IMR-90 (cell line): ENCODE measurements around the gene ZNG1A. TPM values are rescaled to one million over a fixed set of nuclear protein-coding genes. Genes with fewer than 3 reads are reported as not detected.

Source experiments
- ATAC-seq: fragments of 200-7000 bp; cut with Tn5 transposase; 2 replicates; pipeline ENCODE4 v1.9.1; 2020; ENCODE audit warnings: low read depth, mild to moderate bottlenecking, moderate library complexity
- BruUV-seq: library from RNA; stranded (reverse); fragments of 400-500 nt; replicated peaks from 2 replicates; lab custom pipeline; 2021; lab: Mats Ljungman, UMichigan
- CTCF ChIA-PET: fragments of 300-600 bp; formaldehyde crosslinking; extraction: SDS; loops from one replicate; lab custom pipeline; 2021; ENCODE audit warnings: antibody characterized with exemption; lab: Yijun Ruan, JAX
- POLR2A ChIA-PET: fragments of 300-600 bp; sonication (Branson Sonifier 250); formaldehyde crosslinking; loops from one replicate; lab custom pipeline; 2022; ENCODE audit warnings: antibody characterized with exemption; ENCODE audit not compliant: unreplicated experiment; lab: Charles Lee
- DNase-seq: peaks from one replicate; pipeline ENCODE4 v3.0.0; 2013
- H2AFZ ChIP-seq: replicated peaks from 2 replicates; pipeline ENCODE3; 2013; ENCODE audit warnings: low read length, mild to moderate bottlenecking; ENCODE audit not compliant: poor library complexity
- H2AK5ac ChIP-seq: 2 replicates; pipeline ENCODE4 v1.6.1; 2013; ENCODE audit warnings: low read depth, low read length, inconsistent platforms
- H2AK9ac ChIP-seq: replicated peaks from 2 replicates; pipeline ENCODE3; 2013; ENCODE audit warnings: mild to moderate bottlenecking, low read depth, low read length, moderate library complexity; ENCODE audit not compliant: poor library complexity
- H2BK120ac ChIP-seq: 2 replicates; pipeline ENCODE4 v1.6.1; 2013; ENCODE audit warnings: low read depth, low read length, inconsistent platforms
- H2BK15ac ChIP-seq: 3 replicates; pipeline ENCODE4 v1.6.1; 2013; ENCODE audit warnings: low read depth, low read length, inconsistent platforms
- H2BK20ac ChIP-seq: 2 replicates; pipeline ENCODE4 v1.6.1; 2013; ENCODE audit warnings: low read depth, mild to moderate bottlenecking, inconsistent platforms, low read length, moderate library complexity
- H2BK5ac ChIP-seq: 2 replicates; pipeline ENCODE4 v1.6.1; 2013; ENCODE audit warnings: mild to moderate bottlenecking, low read depth, low read length, inconsistent platforms; ENCODE audit not compliant: poor library complexity, severe bottlenecking
- H3K14ac ChIP-seq: replicated peaks from 2 replicates; pipeline ENCODE4 v1.6.1; 2013; ENCODE audit warnings: low read depth, low read length, inconsistent platforms
- H3K18ac ChIP-seq: 2 replicates; pipeline ENCODE4 v1.6.1; 2013; ENCODE audit warnings: low read depth, low read length, control low read depth
- H3K23ac ChIP-seq: 2 replicates; pipeline ENCODE4 v1.6.1; 2013; ENCODE audit warnings: low read depth, low read length, inconsistent platforms
- H3K27ac ChIP-seq: 2 replicates; pipeline ENCODE4 v1.5.1; 2013; ENCODE audit warnings: mild to moderate bottlenecking, control low read depth, low read length; ENCODE audit not compliant: insufficient read depth
- H3K27me3 ChIP-seq: 2 replicates; pipeline ENCODE4 v1.6.1; 2013; ENCODE audit warnings: low read length; ENCODE audit not compliant: control insufficient read depth, insufficient read depth
- H3K36me3 ChIP-seq: 2 replicates; pipeline ENCODE4 v1.6.1; 2013; ENCODE audit warnings: low read length, mixed read lengths; ENCODE audit not compliant: control insufficient read depth, insufficient read depth
- H3K4ac ChIP-seq: 2 replicates; pipeline ENCODE4 v1.6.1; 2013; ENCODE audit warnings: low read depth, low read length, inconsistent platforms
- H3K4me1 ChIP-seq: 2 replicates; pipeline ENCODE4 v1.6.1; 2013; ENCODE audit warnings: low read length, mixed read lengths; ENCODE audit not compliant: control insufficient read depth, insufficient read depth
- H3K4me2 ChIP-seq: 2 replicates; pipeline ENCODE4 v1.6.1; 2013; ENCODE audit warnings: low read depth, mild to moderate bottlenecking, control low read depth, low read length, moderate library complexity
- H3K4me3 ChIP-seq: 2 replicates; pipeline ENCODE4 v1.5.1; 2013; ENCODE audit warnings: low read depth, mild to moderate bottlenecking, control low read depth, low read length, moderate library complexity; ENCODE audit not compliant: insufficient read depth
- H3K56ac ChIP-seq: 2 replicates; pipeline ENCODE4 v1.6.1; 2013; ENCODE audit warnings: low read length, inconsistent platforms; ENCODE audit not compliant: insufficient read depth; ENCODE audit errors: extremely low read depth
- H3K79me1 ChIP-seq, 2 experiments: 2 replicates each; pipeline ENCODE4 v1.6.1; 2013; ENCODE audit warnings: low read length in 2 of 2, inconsistent platforms in 1 of 2, low read depth in 1 of 2
- H3K9ac ChIP-seq: 2 replicates; pipeline ENCODE4 v1.6.1; 2013; ENCODE audit warnings: low read depth, low read length, control low read depth
- H3K9me1 ChIP-seq: 2 replicates; pipeline ENCODE4 v1.6.1; 2013; ENCODE audit warnings: low read length, inconsistent platforms; ENCODE audit not compliant: insufficient read depth
- H3K9me3 ChIP-seq: 2 replicates; pipeline ENCODE4 v1.6.1; 2013; ENCODE audit warnings: low read length; ENCODE audit not compliant: control insufficient read depth, insufficient read depth
- H4K20me1 ChIP-seq: 2 replicates; pipeline ENCODE4 v1.6.1; 2013; ENCODE audit warnings: low read length, inconsistent platforms; ENCODE audit not compliant: insufficient read depth
- H4K5ac ChIP-seq: 2 replicates; pipeline ENCODE4 v1.6.1; 2013; ENCODE audit warnings: mild to moderate bottlenecking, low read depth, low read length, control low read depth
- H4K8ac ChIP-seq, 2 experiments: 2 replicates each; pipeline ENCODE4 v1.6.1; 2013; ENCODE audit warnings: low read depth in 2 of 2, low read length in 2 of 2, control low read depth in 1 of 2, inconsistent platforms in 1 of 2
- H4K91ac ChIP-seq: 2 replicates; pipeline ENCODE4 v1.6.1; 2013; ENCODE audit warnings: low read depth, low read length, inconsistent platforms; ENCODE audit not compliant: insufficient read depth
- BHLHE40 ChIP-seq: fragments of 150-350 bp; IDR thresholded peaks from 2 replicates; pipeline ENCODE4 v1.6.1; 2016; ENCODE audit warnings: mild to moderate bottlenecking, low read depth, low read length
- CEBPB ChIP-seq: IDR thresholded peaks from 2 replicates; pipeline ENCODE4 v1.6.1; 2012; ENCODE audit warnings: low read depth, low read length, improper control_type of control experiment
- CHD1 ChIP-seq: IDR thresholded peaks from 2 replicates; pipeline ENCODE4 v1.6.1; 2012; ENCODE audit warnings: low read depth, low read length, improper control_type of control experiment
- CTCF ChIP-seq: conservative IDR thresholded peaks from 2 replicates; pipeline ENCODE4 v1.5.1; 2012; ENCODE audit warnings: mild to moderate bottlenecking, low read depth, low read length, improper control_type of control experiment
- ELK1 ChIP-seq: fragments of 150-350 bp; IDR thresholded peaks from 2 replicates; pipeline ENCODE4 v1.6.1; 2016; ENCODE audit warnings: low read depth, mild to moderate bottlenecking, low read length, moderate library complexity, borderline replicate concordance
- FOS ChIP-seq: fragments of 150-350 bp; IDR thresholded peaks from 2 replicates; pipeline ENCODE4 v1.6.1; 2016; ENCODE audit warnings: low read depth, low read length
- MAFK ChIP-seq: IDR thresholded peaks from 2 replicates; pipeline ENCODE4 v1.6.1; 2012; ENCODE audit warnings: low read depth, low read length, improper control_type of control experiment
- MAZ ChIP-seq: IDR thresholded peaks from 2 replicates; pipeline ENCODE4 v1.6.1; 2012; ENCODE audit warnings: low read depth, mild to moderate bottlenecking, low read length, improper control_type of control experiment, moderate library complexity, borderline replicate concordance
- MXI1 ChIP-seq: IDR thresholded peaks from 2 replicates; pipeline ENCODE4 v1.6.1; 2012; ENCODE audit warnings: low read depth, mild to moderate bottlenecking, low read length, moderate library complexity, borderline replicate concordance
- NFE2L2 ChIP-seq: fragments of 150-350 bp; IDR thresholded peaks from 2 replicates; pipeline ENCODE4 v1.6.1; 2016; ENCODE audit warnings: low read depth, mild to moderate bottlenecking, low read length
- POLR2A ChIP-seq: IDR thresholded peaks from 2 replicates; pipeline ENCODE4 v1.6.1; 2012; ENCODE audit warnings: mild to moderate bottlenecking, low read depth, low read length
- RAD21 ChIP-seq: IDR thresholded peaks from 2 replicates; pipeline ENCODE4 v1.6.1; 2012; ENCODE audit warnings: low read length, improper control_type of control experiment
- RCOR1 ChIP-seq: IDR thresholded peaks from 2 replicates; pipeline ENCODE4 v1.6.1; 2012; ENCODE audit warnings: mild to moderate bottlenecking, low read length, improper control_type of control experiment; ENCODE audit not compliant: insufficient replicate concordance
- RFX5 ChIP-seq: IDR thresholded peaks from 2 replicates; pipeline ENCODE4 v1.8.0; 2012; ENCODE audit warnings: low read depth, mild to moderate bottlenecking, low read length, moderate library complexity
- SMC3 ChIP-seq: fragments of 150-350 bp; IDR thresholded peaks from 2 replicates; pipeline ENCODE4 v1.6.1; 2016; ENCODE audit warnings: low read depth, mild to moderate bottlenecking, antibody characterized with exemption, low read length, moderate library complexity
- USF2 ChIP-seq: fragments of 150-350 bp; IDR thresholded peaks from 2 replicates; pipeline ENCODE4 v1.6.1; 2017; ENCODE audit warnings: mild to moderate bottlenecking, antibody characterized with exemption, low read length, low read depth
- WGBS, 2 experiments: methylation state at CpG; one replicate each; pipeline versions ENCODE4 v1.1.5 to v1.1.7; 2013; ENCODE audit warnings: missing lambda C conversion rate in 2 of 2; ENCODE audit not compliant: insufficient read length in 1 of 2; ENCODE audit errors: extremely low coverage in 2 of 2; 5-methylcytosine and 5-hydroxymethylcytosine counted together
- dilution Hi-C: fragments of 300-500 bp; cut with HindIII; formaldehyde crosslinking; loops from one replicate; pipeline ENCODE4 v1.14.3; 2018; ENCODE audit warnings: low sequenced_read_pairs; ENCODE audit not compliant: unreplicated experiment
- in situ Hi-C: fragments of 300-500 bp; cut with MboI; formaldehyde crosslinking; loops from 3 replicates; pipeline ENCODE4 v1.14.3; 2019; ENCODE audit warnings: low sequenced_read_pairs, inconsistent platforms, mixed read lengths
- intact Hi-C: fragments of 100-400 bp; cut with micrococcal nuclease; formaldehyde crosslinking; loops from 2 replicates; pipeline ENCODE4 v1.10.0; 2022
- polyA plus RNA-seq, 3 experiments: library from polyadenylated mRNA; depleted of rRNA; stranded (reverse); fragments of >200 nt; gene quantifications; 2 replicates each; pipeline ENCODE4 v1.2.3, GENCODE V29; 2012; ENCODE audit warnings: low replicate concordance in 1 of 3
- total RNA-seq: library from RNA; depleted of rRNA; stranded (reverse); fragments of >200 nt; gene quantifications from 2 replicates; pipeline ENCODE4 v1.2.3, GENCODE V29; 2012

Gene ZNG1A
- total and polyA plus RNA-seq, 2 of the 4 experiments (the other 2 are of a cell fraction): 12.2 to 12.4 TPM

GRCh38 chr9:224026-224425, 45.2 kb upstream of the ZNG1A start:
- Histone ChIP-seq H3K4me3 (no peak overlapping the region), H3K4me1 (no peaks in the 10 kb centered on the region), H3K23ac (no peak overlapping the region), H3K27me3 (no peaks in the 10 kb centered on the region; the same call in 1 of the 2 replicates), H4K8ac (no peak overlapping the region), H3K18ac (no peak overlapping the region), H2BK5ac (no peak overlapping the region), H3K14ac (no peak overlapping the region), H4K91ac (no peak overlapping the region), H3K9me1 (no peaks in the 10 kb centered on the region), H3K4ac (no peak overlapping the region), H3K56ac (no peak overlapping the region), H3K27ac (no peak overlapping the region), H2AK9ac (no peak overlapping the region), H3K79me1 (no peaks in the 10 kb centered on the region), H2BK120ac (no peak overlapping the region), H2AFZ (no peak overlapping the region), H3K36me3 (no peaks in the 10 kb centered on the region), H4K20me1 (no peaks in the 10 kb centered on the region), H3K9ac (no peak overlapping the region), H4K5ac (no peak overlapping the region), H3K9me3 (no peaks in the 10 kb centered on the region), H2AK5ac (no peak overlapping the region), H3K4me2 (no peak overlapping the region), H2BK15ac (no peak overlapping the region), H2BK20ac (no peak overlapping the region)
- ATAC-seq: no peak
- dilution Hi-C loops (no loop called here), in situ Hi-C loops (no loop called here), intact Hi-C loops (no loop called here)
- CTCF ChIA-PET: no interaction called here
- no CpG with 5 or more reads among the region's 5 CpGs for WGBS, 2 experiments
- DNase-seq: no peak
- BruUV-seq: no TSS peak
- no peak for TF ChIP-seq FOS
- TF ChIP-seq CEBPB: no peak
- no peak for TF ChIP-seq BHLHE40
- TF ChIP-seq USF2: no peak
- no peak for TF ChIP-seq RCOR1
- no peak for TF ChIP-seq NFE2L2
- TF ChIP-seq POLR2A: no peak
- TF ChIP-seq RFX5: no peak
- no peak for TF ChIP-seq CHD1
- TF ChIP-seq MAFK: no peak
- no peak for TF ChIP-seq SMC3
- no peak for TF ChIP-seq CTCF
- no peak for TF ChIP-seq ELK1
- TF ChIP-seq MAZ: no peak
- no peak for TF ChIP-seq MXI1
- no peak for TF ChIP-seq RAD21
- POLR2A ChIA-PET: no interaction called here
